Measurements from ENCODE around the gene HSD17B14. TPM values are rescaled to one million over a fixed set of nuclear protein-coding genes. Genes with fewer than 3 reads are reported as not detected.
"Not testable (repeated sequence)": the region's sequence is repeated elsewhere in the genome, so short reads cannot be mapped to it uniquely, and the experiment has no call there.

HSD17B14 gene
- total RNA-seq, 1 experiment from 2014 or later: 11.2 TPM

DNA sequence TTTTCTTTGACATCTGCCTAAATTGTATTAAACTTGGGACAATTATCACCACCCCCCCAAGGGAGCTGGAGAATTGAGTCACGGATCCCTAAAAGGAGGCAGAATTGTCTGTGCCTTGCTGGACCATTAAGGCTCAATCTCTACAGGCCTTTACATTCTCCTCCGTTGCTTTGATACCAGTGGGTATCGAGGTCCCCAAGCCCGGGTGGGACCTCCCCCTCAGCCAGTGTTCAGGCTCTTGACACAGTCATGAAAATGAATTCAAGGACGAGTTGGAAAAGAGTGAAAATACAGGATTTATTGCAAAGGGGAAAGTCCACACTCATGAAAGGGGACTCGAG lies 41.5 kb upstream of the HSD17B14 start:
- peaks cover 3% of the 10 kb centered on the region for H3K4me1 ChIP-seq (ENCODE audit: insufficient read depth, low read length)
- H3K18ac ChIP-seq (ENCODE audit: insufficient read length, low read depth, low read length): no peak overlapping the region
- H3K79me2 ChIP-seq (ENCODE audit: insufficient read depth, low read length): peaks cover 4% of the 10 kb centered on the region; the same call in 1 of the 2 replicates
- H4K5ac ChIP-seq (ENCODE audit: insufficient read length, low read depth, low read length): no peak overlapping the region
- Mint-ChIP-seq H3K27me3 (ENCODE audit: low read depth) (no peaks in the 10 kb centered on the region), H3K4me1 (peaks cover 31 to 32% of the 10 kb centered on the region in 2 experiments), H3K4me3 (no peak overlapping the region), H3K36me3 (ENCODE audit: insufficient read depth in 1 of 3, low read depth in 3 of 3) (peaks cover 27 to 49% (median 46%) of the 10 kb centered on the region in 3 experiments), H3K9me3 (no peaks in the 10 kb centered on the region), H3K27ac (peak overlapping the region in 1 of 3 experiments; percentile 80; a peak in 2 of 7 replicates)
- no peaks in the 10 kb centered on the region for H3K9me3 ChIP-seq (ENCODE audit: control insufficient read depth, low read depth, low read length)
- no CpG with 5 or more reads among the region's 6 CpGs for WGBS (ENCODE audit: extremely low coverage, insufficient read length, low lambda C conversion rate)
- TF ChIP-seq, protein P1, sequence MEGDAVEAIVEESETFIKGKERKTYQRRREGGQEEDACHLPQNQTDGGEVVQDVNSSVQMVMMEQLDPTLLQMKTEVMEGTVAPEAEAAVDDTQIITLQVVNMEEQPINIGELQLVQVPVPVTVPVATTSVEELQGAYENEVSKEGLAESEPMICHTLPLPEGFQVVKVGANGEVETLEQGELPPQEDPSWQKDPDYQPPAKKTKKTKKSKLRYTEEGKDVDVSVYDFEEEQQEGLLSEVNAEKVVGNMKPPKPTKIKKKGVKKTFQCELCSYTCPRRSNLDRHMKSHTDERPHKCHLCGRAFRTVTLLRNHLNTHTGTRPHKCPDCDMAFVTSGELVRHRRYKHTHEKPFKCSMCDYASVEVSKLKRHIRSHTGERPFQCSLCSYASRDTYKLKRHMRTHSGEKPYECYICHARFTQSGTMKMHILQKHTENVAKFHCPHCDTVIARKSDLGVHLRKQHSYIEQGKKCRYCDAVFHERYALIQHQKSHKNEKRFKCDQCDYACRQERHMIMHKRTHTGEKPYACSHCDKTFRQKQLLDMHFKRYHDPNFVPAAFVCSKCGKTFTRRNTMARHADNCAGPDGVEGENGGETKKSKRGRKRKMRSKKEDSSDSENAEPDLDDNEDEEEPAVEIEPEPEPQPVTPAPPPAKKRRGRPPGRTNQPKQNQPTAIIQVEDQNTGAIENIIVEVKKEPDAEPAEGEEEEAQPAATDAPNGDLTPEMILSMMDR (conservative IDR thresholded peaks at IDR 0.05): no peak
- H3K23ac ChIP-seq (ENCODE audit: insufficient read length, low read depth, low read length): no peak overlapping the region
- no peak overlapping the region for H2BK120ac ChIP-seq (ENCODE audit: low read depth, low read length, poor library complexity, severe bottlenecking)
- no peak overlapping the region for H2AFZ ChIP-seq (ENCODE audit: low read length)
- H3K23me2 ChIP-seq (ENCODE audit: insufficient read length, low read depth, low read length, poor library complexity, severe bottlenecking): peaks cover 5% of the 10 kb centered on the region
- H3K79me1 ChIP-seq (ENCODE audit: insufficient read depth, low read depth, low read length, poor library complexity, severe bottlenecking): peaks cover 11% of the 10 kb centered on the region
- no peak overlapping the region for H2BK5ac ChIP-seq (ENCODE audit: insufficient read length, low read length)
- no peak overlapping the region for H3K56ac ChIP-seq (ENCODE audit: insufficient read length, low read depth, low read length)
- no peak for DNase-seq
- no peaks in the 10 kb centered on the region for H4K20me1 ChIP-seq (ENCODE audit: control insufficient read depth, insufficient read depth, insufficient read length)
- H3K4ac ChIP-seq (ENCODE audit: low read depth, low read length): no peak overlapping the region
- no peak overlapping the region for H4K8ac ChIP-seq (replicated peaks; ENCODE audit: insufficient read length, low read depth, low read length)
- no peak overlapping the region for H2BK15ac ChIP-seq (ENCODE audit: low read depth, low read length)
- no peak overlapping the region for H2BK12ac ChIP-seq (ENCODE audit: insufficient read length, low read depth, low read length)
- no peak overlapping the region for H2BK20ac ChIP-seq (ENCODE audit: low read depth, low read length, poor library complexity, severe bottlenecking)
- no peak overlapping the region for H4K91ac ChIP-seq (ENCODE audit: insufficient read length, low read depth, low read length)
- no peak overlapping the region for H3T11ph ChIP-seq (ENCODE audit: low read length)
- no peak overlapping the region for H3K27ac ChIP-seq (ENCODE audit: insufficient read length, low read depth, low read length)
- H3K4me2 ChIP-seq (ENCODE audit: insufficient read depth, insufficient read length, low read length): no peak overlapping the region
- no peak overlapping the region for H3K14ac ChIP-seq (ENCODE audit: insufficient read depth, low read length)
- no peaks in the 10 kb centered on the region for H3K27me3 ChIP-seq (ENCODE audit: insufficient read depth, low read length)
- H2AK5ac ChIP-seq (ENCODE audit: insufficient read length, low read length): no peak overlapping the region
- no peak overlapping the region for H3K9ac ChIP-seq (ENCODE audit: extremely low read depth, insufficient read length, low read length)

DNA sequence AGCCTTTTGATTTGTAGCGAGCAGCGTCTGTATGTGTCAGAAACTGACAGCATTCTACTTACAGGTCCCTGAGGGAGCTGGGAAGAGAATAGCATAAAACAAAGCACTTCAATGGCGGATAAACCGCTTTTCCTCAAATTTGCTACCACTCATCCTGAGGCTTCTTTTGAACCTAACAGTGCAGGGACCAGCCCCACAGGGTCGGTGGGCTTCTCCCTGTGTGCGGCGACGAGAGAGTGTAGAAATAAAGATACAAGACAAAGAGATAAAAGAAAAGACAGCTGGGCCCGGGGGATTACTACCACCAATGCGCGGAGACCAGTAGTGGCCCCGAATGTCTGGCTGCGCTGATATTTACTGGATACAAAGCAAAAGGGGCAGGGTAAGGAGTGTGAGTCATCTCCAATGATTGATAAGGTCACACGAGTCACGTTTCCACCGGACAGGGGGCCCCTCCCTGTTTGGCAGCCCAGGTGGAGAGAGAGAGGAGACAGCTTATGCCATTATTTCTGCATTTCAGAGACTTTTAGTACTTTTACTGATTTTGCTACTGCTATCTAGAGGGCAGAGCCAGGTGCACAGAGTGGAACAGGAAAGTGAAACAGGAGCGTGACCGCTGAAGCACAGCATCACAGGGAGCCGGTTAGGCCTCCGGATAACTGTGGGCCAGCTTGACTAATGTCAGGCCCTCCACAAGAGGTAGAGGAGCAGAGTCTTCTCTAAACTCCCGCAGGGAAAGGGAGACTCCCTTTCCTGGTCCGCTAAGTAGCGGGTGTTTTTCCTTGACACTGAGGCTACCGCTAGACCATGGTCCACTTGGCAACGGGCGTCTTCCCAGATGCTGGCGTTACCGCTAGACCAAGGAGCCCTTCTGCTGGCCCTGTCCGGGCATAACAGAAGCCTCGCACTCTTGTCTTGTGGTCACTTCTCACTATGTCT lies 40.0 kb upstream of the HSD17B14 start:
- not testable (repeated sequence) for H4K5ac ChIP-seq (ENCODE audit: insufficient read length, low read depth, low read length); H4K91ac ChIP-seq (ENCODE audit: insufficient read length, low read depth, low read length); H2AFZ ChIP-seq (ENCODE audit: low read length); H3K4me1 ChIP-seq (ENCODE audit: insufficient read depth, low read length); DNase-seq; H3K9me3 ChIP-seq (ENCODE audit: control insufficient read depth, low read depth, low read length); H3K4me2 ChIP-seq (ENCODE audit: insufficient read depth, insufficient read length, low read length); H2AK5ac ChIP-seq (ENCODE audit: insufficient read length, low read length); H3K27me3 ChIP-seq (ENCODE audit: insufficient read depth, low read length); H2BK120ac ChIP-seq (ENCODE audit: low read depth, low read length, poor library complexity, severe bottlenecking); H2BK12ac ChIP-seq (ENCODE audit: insufficient read length, low read depth, low read length); H3K23me2 ChIP-seq (ENCODE audit: insufficient read length, low read depth, low read length, poor library complexity, severe bottlenecking); H4K8ac ChIP-seq (replicated peaks; ENCODE audit: insufficient read length, low read depth, low read length); H3K4ac ChIP-seq (ENCODE audit: low read depth, low read length); H3K4me3 Mint-ChIP-seq; H4K20me1 ChIP-seq (ENCODE audit: control insufficient read depth, insufficient read depth, insufficient read length); H3K18ac ChIP-seq (ENCODE audit: insufficient read length, low read depth, low read length); H3T11ph ChIP-seq (ENCODE audit: low read length); H2BK20ac ChIP-seq (ENCODE audit: low read depth, low read length, poor library complexity, severe bottlenecking); H3K56ac ChIP-seq (ENCODE audit: insufficient read length, low read depth, low read length); H3K9me3 Mint-ChIP-seq; H2BK15ac ChIP-seq (ENCODE audit: low read depth, low read length); H3K23ac ChIP-seq (ENCODE audit: insufficient read length, low read depth, low read length); H3K79me2 ChIP-seq (ENCODE audit: insufficient read depth, low read length); H3K14ac ChIP-seq (ENCODE audit: insufficient read depth, low read length); H3K27me3 Mint-ChIP-seq (ENCODE audit: low read depth); H2BK5ac ChIP-seq (ENCODE audit: insufficient read length, low read length); H3K9ac ChIP-seq (ENCODE audit: extremely low read depth, insufficient read length, low read length); H3K27ac ChIP-seq (ENCODE audit: insufficient read length, low read depth, low read length)
- Mint-ChIP-seq H3K27ac (peak overlapping the region in 1 of 3 experiments; percentile 29; a peak in 1 of 7 replicates), H3K4me1 (peaks cover 28% of the 10 kb centered on the region in 2 experiments), H3K36me3 (ENCODE audit: insufficient read depth in 1 of 3, low read depth in 3 of 3) (peaks cover 29 to 52% (median 46%) of the 10 kb centered on the region in 3 experiments)
- no CpG with 5 or more reads among the region's 30 CpGs for WGBS (ENCODE audit: extremely low coverage, insufficient read length, low lambda C conversion rate)
- H3K79me1 ChIP-seq (ENCODE audit: insufficient read depth, low read depth, low read length, poor library complexity, severe bottlenecking): peaks cover 11% of the 10 kb centered on the region

Measured in H9 (cell line).